GM12872 (cell line): ENCODE measurements around the gene RABEPK.

Source experiments
- TF ChIP-seq, protein P1 (sequence below): IDR thresholded peaks from 3 replicates; pipeline ENCODE4 v1.5.1; 2011; ENCODE audit warnings: low read depth, mild to moderate bottlenecking, low read length, moderate library complexity; ENCODE audit not compliant: insufficient read depth

RABEPK gene, protein sequence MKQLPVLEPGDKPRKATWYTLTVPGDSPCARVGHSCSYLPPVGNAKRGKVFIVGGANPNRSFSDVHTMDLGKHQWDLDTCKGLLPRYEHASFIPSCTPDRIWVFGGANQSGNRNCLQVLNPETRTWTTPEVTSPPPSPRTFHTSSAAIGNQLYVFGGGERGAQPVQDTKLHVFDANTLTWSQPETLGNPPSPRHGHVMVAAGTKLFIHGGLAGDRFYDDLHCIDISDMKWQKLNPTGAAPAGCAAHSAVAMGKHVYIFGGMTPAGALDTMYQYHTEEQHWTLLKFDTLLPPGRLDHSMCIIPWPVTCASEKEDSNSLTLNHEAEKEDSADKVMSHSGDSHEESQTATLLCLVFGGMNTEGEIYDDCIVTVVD

DNA sequence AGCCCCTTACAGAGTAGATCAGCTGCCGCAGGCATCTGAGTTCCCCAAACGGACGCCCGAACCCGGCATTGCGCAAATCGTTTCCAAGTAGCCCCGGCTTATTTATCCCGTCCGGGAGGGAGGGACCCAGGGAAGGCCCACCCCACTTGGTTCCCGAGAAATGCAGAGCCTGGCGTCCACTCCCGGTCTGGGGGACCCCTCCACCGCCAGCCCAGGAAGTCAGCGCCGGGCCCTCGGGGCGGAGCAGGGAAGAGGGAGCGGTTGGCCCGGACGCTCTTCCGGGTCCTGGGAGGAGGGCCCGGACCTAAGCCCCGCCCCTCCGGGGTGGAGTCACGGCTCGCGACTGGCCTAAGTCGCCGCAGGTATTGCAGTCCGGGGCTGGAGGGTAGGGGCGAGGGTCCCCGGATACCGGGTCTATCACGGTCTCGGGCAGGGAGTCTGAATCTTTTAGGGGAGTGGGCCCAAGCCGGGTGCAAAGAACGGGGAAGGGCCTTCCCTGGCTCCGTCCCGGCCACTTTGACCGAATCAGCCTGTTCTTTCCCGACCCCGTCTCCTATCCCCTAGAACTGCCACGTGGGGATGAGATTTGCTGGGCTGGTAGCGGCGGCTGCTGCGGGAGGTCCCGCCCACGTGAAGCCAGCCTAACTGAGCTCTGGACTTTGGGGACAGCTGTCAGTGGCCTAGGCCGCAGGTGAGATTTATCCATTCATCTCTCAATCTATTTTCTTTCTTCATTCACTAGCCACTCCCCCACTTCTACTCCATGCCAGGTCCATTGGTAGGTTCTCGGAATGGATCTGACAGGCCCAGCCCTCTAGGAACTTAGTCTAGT, at the start of gene RABEPK:
TSS of gene RABEPK (plus strand) at position 327 of the 832 bp plus-strand sequence. CDS start 2,472 bp downstream, outside the sequence.
- TF ChIP-seq, protein P1, sequence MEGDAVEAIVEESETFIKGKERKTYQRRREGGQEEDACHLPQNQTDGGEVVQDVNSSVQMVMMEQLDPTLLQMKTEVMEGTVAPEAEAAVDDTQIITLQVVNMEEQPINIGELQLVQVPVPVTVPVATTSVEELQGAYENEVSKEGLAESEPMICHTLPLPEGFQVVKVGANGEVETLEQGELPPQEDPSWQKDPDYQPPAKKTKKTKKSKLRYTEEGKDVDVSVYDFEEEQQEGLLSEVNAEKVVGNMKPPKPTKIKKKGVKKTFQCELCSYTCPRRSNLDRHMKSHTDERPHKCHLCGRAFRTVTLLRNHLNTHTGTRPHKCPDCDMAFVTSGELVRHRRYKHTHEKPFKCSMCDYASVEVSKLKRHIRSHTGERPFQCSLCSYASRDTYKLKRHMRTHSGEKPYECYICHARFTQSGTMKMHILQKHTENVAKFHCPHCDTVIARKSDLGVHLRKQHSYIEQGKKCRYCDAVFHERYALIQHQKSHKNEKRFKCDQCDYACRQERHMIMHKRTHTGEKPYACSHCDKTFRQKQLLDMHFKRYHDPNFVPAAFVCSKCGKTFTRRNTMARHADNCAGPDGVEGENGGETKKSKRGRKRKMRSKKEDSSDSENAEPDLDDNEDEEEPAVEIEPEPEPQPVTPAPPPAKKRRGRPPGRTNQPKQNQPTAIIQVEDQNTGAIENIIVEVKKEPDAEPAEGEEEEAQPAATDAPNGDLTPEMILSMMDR, result no peak

DNA sequence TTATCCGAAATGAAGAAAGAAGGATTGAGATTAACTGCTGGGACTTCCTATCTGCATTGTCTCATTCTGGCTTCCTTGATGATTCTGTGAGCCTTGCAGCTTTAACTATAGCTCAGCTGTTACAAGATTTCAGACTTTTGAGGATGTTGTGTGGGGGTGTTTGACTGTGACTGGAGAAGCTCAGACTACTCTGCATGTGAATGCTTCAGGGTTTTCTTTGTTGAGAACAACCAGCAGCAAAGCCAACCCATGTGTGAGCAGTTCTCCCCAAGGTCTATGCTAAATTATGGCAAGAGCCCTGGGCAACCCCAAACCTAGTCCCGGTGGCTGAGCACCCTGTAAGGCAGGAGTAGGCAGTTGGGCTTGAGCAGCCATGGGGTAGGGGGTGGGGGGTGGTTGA, 48.6 kb upstream of the RABEPK start:
- TF ChIP-seq, protein P1, result no peak

DNA sequence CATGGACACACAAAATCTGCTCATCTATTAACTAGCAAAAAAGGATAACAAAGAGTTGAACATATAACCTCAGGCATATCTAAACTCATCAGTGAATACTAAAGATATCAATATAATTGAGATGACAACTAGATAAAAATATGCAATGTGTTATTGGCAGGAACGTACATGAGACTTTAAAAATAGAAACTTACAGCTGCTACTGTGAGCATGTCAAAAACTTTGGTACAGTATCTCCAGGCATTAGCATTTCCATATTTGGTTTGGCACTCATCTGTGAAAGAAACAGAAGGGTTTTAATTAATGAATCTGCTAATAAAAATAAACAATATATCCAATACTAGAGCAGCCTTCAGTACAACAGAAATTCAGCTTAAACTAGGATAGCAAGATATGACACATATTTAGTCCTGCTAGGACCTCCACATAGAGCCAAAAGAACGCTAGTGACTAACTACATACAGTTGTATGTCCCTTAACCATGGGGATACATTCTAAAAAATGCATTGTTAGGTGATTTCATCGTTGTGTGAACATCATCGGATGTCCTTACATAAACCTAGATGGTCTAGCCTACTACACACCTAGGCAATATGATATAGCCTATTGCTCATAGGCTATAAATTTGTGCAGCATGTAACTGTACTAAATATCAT, 46.5 kb upstream of the RABEPK start:
- TF ChIP-seq, protein P1, result no peak

DNA sequence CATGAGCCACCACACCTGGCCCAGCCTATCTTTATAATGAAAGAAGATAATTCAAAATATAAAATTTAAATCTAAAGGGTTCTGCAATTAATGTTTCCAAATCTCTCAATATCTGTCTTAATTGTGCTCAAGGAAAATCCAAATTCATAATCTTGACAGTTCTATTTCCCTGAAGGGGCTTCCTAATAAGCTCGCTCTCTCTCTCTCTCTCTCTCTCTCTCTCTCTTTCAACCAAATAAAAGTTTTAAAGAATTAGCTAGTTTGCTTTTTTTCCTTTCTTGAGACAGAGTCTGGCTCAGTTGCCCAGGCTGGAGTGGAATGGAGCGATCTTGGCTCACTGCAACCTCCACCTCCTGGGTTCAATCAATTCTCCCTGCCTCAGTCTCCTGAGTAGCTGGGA, 43.8 kb upstream of the RABEPK start:
- TF ChIP-seq, protein P1, result no peak

DNA sequence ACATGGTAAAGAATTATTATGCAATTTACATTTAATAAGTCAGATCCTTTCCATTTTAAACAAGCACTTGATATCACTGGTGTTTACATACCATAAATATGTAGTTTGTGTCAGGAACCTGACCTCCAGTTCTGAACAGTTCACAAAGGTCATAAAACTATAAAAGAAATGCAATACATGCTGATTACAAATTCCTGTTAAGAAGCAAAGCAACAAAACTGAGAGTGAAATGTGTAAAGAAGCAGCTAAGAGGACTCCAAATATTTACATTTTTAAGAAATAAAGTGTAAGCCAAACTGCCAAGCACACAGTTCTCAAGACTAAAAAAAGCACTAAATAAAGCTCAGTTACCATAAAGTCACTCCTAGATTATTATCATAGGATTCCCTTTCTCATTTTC, 39.6 kb upstream of the RABEPK start:
- TF ChIP-seq, protein P1, result no peak

DNA sequence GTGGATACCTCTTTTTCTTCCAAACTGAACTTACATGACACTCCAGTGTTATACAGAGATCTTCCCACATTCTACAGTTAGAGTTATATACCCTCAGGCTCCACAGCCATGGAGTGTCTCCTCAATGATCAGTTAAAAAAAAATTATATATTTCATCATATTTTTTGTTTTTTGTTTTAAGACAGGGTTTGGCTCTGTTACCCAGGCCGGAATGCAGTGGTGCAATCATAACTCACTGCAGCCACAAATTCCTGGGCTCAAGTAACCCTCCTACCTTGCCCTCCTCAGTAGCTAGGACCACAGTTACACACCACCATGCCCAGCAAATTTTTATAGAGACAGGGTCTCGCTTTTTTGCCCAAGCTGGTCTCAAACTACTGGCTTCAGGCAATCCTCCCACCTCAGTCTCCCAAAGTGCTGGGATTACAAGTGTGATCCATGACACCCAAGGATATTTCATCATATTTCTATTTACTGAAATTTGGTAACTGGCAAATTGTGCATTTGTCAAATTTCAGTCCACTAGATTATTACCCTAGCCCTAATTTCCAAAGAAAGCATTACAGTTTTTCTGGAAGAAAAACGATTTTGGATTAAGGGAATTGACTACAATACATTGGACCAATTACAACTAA, 38.9 kb upstream of the RABEPK start:
- TF ChIP-seq, protein P1, result no peak

DNA sequence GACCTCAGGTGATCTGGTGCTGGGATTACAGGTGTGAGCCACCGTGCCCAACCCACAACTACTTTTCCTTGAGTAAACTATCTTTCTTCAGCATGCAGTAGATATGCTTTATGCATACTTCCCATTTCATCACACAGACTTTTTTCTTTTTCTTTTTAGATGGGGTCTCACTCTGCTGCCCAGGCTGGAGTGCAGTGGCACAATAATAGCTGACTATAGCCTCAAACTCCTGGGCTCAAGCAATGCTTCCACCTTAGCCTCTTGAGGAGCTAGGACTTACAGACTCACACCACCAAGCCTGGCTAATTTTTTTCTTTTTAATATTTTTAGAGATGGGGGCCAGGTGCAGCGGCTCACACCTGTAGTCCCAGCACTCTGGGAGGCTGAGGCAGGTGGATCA, 33.6 kb upstream of the RABEPK start:
- TF ChIP-seq, protein P1, result no peak
